ENCODE measurements around the gene ZMPSTE24. TPM values are rescaled to one million over a fixed set of nuclear protein-coding genes. Genes with fewer than 3 reads are reported as not detected.
A peak's percentile ranks its signal among the peaks of the same experiment; 100 is the strongest.
"Not testable (repeated sequence)": the region's sequence is repeated elsewhere in the genome, so short reads cannot be mapped to it uniquely, and the experiment has no call there.

Gene ZMPSTE24
- total RNA-seq = 24.8 TPM
- long read RNA-seq, transcript ZMPSTE24-201 (10 exons, 3,108 nt) = major isoform, 40 of 48 reads
- long read RNA-seq, partial matches to known transcripts = 3 of 48 reads
- long read RNA-seq, other reads (novel, unspliced or antisense) = 5 of 48 reads

DNA sequence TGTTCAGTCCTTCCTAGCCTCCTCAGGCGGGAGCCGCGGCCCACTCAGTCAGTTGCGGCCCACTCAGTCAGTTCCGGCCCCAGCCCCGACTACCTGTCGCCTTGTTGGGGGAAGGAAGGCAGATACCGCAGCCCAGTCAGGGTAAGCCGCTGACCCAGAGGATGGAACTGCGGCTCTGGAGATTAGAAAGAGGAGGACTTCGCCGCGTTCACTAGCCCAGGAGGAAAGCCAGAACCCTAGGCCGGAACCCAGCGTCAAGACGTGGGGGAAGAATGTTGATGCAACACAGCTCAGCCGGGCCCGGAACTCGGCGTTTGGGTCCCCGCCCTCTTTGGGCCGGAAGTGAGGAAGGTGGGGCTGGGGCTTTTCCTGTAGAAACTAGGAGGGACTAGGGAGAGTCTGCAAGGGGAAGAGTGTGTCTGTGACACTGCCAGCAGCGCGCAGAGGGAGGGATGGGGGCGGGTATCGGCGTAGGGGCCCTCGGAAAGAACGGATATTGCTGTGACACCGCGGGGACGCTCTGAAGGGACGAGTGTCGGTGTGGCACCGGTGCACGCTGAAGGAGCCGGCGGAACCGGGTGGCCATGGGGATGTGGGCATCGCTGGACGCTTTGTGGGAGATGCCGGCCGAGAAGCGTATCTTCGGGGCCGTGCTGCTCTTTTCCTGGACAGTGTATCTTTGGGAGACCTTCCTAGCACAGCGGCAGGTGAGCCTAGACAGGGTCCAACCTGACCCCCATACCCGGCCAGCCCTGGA is at the start of gene ZMPSTE24:
ZMPSTE24 (plus strand) TSS at position 549 of the 757 bp plus-strand sequence; CDS start at position 585, 36 bp downstream.
- intact Hi-C loops (cut with DNase I) = loop anchor here (1.0 kb wide), 1 partner anchor 97 kb away; the partner anchor contains the start of gene RLF
- peak; percentile 98 for DNase-seq (ENCODE audit: low spot score)

DNA sequence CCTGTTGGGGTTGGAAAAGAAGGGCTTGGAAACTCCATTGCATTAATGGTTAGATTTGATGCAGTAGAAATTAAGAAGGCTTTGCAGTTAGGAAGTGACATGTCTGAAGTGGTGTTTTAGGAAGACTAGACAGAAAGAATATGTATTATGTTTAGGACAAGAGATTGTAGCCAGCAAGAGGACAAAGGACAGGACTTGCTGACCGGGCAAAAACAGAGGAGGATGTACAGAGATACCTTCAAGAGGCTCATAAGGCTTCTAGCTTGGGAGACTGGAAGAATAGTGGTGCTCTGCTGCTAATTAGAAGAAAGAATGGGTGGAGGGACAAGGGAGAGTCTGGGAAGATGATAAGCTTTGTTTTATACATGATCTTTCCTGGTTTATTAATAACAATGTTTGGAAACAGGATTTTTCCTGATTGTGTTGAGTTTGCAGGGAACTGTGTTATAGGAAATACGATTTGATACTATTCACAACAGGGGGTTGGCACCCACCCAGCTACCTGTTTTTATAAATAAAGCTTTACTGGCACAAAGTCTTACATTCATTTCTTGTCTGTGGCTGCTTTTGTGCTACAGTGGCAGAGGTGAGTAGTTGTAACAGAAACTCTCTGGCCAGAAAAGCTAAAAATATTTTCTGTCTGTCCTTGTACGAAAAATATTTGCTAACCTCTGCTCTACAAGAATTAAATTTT is 47.4 kb upstream of the ZMPSTE24 start:
- DNase-seq (ENCODE audit: low spot score) = no peak
- intact Hi-C loops (cut with DNase I) = no loop called here

DNA sequence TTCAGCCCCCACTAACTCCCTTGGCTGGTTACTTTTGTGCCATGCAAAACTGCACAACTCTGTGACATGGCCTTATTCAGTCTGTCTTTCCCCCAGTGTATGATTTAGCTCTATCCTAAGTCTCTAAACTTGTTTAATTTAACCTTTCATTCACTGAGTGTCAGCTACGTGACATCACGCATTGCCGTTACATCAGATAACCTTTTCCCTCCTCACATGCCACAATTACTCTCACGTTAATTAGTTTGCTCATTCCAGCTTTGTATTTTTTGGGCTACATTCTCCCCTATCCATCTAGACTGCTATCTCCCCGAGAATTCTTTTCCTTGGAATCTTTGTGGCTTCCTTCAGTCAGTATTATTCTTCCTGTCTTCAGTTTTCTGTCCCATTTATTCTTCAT is 39.7 kb upstream of the ZMPSTE24 start:
- intact Hi-C loops (cut with DNase I) = no loop called here

DNA sequence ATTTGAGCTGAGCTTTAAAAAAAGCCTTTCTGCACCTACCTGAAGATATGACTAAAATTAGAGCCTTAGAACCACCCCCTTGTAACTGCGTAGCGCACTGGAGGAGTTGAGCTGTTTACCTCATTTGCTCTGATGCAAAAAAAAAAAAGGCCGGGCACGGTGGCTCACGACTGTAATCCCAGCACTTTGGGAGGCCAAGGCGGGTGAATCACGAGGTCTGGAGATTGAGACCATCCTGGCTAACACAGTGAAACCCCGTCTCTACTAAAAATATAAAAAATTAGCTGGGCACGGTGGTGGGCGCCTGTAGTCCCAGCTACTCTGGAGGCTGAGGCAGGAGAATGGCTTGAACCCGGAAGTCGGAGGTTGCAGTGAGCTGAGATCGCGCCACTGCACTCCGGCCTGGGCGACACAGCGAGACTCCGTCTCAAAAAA is 36.5 kb upstream of the ZMPSTE24 start:
- intact Hi-C loops (cut with DNase I); DNase-seq (ENCODE audit: low spot score): not testable (repeated sequence)

More for the DNA sequence above, 39.7 kb upstream of the ZMPSTE24 start:
- no peak for DNase-seq (ENCODE audit: low spot score)

DNA sequence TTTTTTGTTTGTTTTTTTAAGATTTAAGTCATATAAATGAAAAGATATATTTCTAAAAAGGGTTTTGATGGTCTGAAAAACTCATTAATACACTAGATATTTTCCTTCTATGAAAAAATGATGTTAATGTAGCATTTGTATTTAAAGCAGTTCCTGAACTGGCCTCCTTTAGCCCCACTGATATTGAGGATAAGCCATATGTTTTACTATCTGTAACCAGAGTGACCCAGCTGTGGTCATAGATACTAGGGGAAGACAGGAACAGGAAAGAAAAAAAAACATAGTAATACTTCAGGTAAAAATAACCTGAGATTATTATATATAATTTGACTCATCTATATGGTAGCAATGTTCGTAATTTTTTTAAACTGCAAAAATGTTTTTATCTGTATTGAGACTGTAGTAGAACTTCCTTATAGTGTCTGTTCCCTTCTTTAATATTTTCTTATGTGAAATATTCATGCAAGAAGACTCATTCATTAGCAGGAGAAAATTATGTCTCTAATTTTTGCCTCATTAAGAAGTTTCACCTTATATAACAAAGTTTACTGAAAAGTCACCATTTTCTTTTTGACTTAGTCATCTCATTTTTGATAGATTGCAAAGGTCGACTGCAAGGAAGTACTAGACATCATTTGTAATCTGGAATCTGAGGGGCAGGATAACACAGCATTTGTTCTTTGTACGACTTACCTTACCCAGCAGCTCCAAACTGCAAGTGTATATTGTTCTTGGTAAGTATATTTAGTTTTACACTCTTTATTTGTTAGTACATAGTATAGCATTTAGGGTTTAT is 35.9 kb upstream of the ZMPSTE24 start:
- intact Hi-C loops (cut with DNase I) = no loop called here
- no peak for DNase-seq (ENCODE audit: low spot score)

DNA sequence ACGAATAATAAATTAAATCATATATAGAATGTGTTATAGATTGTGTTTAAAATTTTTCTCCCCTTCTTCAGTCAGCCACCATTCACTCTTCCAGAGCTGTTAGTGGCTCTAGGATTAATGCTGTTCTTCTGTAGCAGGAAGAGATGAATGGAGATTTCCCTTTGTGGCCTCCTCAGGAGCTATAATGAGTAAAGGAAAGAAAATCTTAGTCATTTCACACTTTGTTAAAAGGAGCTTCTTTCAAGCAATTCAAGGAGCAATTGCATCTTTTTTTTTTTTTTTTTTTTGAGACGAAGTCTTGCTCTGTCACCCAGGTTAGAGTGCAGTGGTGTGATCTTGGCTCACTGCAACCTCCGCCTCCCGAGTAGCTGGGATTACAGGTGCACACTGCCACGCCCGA is 34.0 kb upstream of the ZMPSTE24 start:
- intact Hi-C loops (cut with DNase I) = no loop called here
- no peak for DNase-seq (ENCODE audit: low spot score)

DNA sequence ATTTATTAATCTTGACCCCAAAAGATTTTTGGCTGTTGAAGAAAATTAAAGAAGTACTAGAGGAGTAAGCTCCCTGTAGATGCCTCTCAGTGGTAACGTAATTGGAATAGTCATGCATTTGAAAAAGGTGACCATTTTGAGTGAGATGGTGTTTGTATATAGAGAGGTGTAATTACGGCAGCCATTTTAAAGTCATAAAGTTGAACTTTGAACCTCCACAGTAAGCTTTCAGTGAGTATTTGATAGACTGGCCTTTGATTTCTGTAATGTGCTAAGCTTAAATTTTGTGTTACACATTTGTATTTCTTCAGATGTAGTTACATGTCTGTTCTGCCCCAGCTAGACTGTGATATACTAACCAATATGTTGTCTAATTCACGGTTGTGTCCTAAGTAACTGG is 31.8 kb upstream of the ZMPSTE24 start:
- no peak for DNase-seq (ENCODE audit: low spot score)
- intact Hi-C loops (cut with DNase I) = no loop called here

DNA sequence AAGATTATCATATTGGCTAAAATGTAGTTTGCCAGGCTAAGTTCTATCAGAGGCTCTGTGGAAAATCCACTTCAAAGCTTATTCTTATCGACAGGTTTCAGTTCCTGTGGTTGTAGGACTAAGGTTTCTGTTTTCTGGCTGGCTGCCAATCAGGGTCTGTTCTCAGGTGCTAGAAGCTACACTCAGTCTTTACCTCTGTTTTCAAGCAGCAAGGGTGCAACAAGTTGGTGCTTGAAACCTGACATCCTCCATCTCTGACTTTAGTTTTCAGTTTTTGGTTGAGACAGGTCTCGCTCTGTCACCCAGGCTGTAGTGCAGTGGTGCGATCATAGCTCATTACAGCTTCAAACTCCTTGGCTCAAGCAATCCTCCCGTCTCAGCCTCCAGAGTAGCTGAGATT is 25.6 kb upstream of the ZMPSTE24 start:
- intact Hi-C loops (cut with DNase I) = no loop called here
- DNase-seq (ENCODE audit: low spot score) = no peak

DNA sequence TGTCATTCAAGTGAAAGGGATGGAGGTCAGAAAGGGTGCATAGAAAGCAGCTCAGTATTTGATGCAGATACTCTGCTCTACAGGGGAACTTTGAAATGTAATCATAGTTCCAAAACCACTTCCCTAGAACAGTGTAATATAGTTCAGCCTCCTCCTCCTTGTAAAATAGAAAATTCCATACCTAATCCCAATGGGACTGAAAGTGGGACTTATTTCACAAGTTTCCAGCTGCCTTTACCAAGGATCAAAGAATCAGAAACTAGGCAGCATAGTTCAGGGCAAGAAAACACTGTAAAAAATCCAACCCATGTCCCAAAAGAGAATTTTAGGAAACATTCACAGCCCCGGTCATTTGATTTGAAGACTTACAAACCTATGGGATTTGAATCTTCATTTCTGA is 18.4 kb upstream of the ZMPSTE24 start:
- no peak for DNase-seq (ENCODE audit: low spot score)
- intact Hi-C loops (cut with DNase I) = no loop called here

DNA sequence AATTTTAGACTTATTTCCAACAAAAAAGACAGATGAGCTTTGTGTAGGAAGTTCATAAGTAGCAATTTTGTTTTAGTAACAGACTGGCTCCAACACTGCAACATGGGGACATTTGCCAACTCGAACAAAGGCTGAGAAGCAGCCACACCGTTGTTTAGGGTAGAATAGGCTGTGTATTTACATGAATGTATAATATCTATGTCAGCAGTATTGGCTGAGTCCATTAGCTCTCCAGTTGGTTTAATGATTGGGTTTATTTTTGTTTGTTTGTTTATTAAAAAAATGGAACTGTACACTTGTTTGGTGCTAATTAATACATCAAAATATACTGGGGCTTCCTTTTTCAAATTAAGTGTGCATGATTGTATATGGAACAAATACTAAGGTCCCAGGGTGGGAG is 17.6 kb upstream of the ZMPSTE24 start:
- no peak for DNase-seq (ENCODE audit: low spot score)

DNA sequence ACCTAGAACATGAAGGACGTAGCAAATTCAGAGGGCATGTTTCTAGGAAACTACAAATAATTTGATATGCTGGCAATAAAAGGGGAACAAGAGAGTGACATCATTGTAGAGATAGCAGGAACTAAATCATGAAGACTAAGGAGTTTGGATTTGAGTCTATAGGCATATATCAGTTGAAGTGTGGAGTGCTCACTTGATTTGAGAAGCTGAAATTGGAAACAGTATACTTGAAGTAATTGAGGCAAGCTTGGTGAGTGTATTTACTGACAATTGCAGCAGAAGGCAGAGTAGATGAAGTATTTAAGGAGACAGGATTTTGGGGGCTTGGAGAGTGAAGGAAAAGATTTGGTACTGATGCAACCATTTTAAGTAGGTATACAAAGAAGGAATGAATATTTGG is 16.7 kb upstream of the ZMPSTE24 start:
- intact Hi-C loops (cut with DNase I) = no loop called here
- DNase-seq (ENCODE audit: low spot score) = no peak

More for the DNA sequence above, 17.6 kb upstream of the ZMPSTE24 start:
- intact Hi-C loops (cut with DNase I) = no loop called here

DNA sequence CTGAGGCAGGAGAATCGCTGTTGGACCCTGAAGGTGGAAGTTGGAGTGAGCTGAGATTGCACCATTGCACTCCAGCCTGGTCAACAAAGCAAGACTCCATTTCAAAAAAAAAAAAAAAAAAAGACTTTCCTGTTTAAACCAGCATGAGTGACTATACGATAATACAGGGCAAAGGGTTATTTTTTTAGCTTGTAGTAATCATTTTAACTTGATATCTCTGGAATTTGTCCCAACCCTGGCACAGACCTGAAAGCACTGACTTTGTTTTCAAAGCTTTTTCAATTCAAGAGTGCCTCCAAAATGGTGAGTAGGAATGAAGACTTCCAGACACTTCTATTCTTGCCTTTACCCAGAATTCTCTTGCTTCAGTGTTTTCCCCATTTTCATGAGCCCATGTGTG is 14.7 kb upstream of the ZMPSTE24 start:
- intact Hi-C loops (cut with DNase I) = no loop called here
- DNase-seq (ENCODE audit: low spot score) = no peak

DNA sequence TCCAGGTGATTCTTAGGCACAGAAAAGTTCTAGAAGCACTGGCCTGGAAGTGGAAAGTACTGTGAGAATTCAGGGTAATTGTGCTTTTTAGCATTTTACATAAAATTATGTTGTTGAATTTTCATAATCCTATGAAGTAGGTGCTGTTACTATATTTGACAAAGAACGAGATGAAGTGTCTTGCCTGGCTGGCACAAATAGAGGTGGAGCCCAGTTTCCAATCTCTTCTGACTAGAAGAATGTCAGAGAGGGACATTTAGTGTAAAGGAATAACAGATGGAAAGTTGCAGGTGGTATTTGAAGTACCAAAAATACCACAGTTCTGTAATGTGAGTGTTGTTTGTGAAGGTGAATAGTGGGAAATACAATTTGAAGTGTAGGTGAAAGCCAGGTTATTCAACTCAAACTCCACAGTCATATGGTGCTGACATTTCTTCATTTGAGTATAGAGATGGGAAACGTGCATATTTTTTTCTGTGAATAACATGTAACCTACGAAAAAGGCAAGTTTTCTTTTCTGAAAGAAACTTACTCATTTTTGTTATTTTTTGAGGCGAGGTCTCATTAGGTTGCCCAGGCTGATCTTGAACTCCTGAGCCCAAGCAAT is 13.8 kb upstream of the ZMPSTE24 start:
- no peak for DNase-seq (ENCODE audit: low spot score)
- intact Hi-C loops (cut with DNase I) = no loop called here

DNA sequence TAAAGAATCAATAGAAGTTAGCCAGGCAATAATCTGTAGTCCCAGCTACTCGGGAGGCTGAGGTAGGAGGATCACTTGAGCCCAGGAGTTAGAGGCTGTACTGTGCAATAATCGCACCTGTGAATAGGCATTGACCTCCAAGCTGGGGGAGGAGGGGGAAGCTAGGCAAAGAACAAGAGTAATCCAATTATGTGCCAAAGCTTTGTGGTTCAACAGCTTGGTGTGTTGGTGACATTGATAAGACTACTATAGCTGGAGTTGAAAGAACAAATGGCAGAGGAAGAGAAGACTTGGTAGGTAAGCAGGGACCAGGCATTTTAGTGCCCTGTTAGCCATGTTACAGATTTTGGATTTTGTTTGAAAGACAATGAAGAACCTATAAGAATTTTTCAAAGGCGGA is 12.3 kb upstream of the ZMPSTE24 start:
- DNase-seq (ENCODE audit: low spot score) = no peak
- intact Hi-C loops (cut with DNase I) = no loop called here

DNA sequence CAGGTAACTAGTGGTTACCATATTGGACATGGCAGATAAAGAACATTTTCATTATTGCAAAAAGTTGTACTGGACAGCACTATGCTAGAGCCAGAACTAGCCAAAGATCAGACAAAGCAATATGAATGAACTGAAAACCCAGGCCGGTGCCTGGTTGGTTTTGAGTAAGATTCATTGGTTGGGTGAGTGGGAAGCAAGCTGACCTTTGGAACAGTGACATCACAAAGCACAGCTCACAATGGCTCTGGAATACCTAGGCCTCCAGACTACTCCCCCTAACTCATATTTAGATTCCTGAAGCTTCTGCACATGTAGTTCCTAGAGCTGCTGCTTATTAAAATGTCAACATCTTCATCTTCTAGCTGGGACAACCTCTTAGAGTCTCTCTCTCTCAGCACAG is 10.4 kb upstream of the ZMPSTE24 start, which contains the start of gene TMCO2:
TMCO2 (plus strand) TSS at position 283 of the 400 bp plus-strand sequence; CDS start at position 340, 57 bp downstream.
- intact Hi-C loops (cut with DNase I) = no loop called here
- DNase-seq (ENCODE audit: low spot score) = no peak

DNA sequence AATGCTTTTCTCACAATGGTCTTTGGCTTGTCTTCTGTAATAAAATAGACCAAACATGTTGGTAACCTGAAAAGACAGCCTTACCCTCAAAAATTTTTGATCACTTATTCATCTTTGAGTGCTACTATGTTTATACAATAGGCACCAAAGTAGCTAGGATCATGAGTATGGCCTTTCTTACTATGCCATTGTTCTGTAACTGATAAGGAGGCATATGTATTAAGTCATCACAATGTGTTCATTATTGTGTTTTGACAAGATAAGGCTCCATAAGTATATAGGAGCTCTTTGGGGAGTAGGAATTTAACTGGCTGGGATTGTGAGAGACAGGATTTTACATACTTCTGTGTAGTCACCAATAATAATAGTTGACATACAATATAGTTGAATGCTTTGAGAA is 9.6 kb upstream of the ZMPSTE24 start:
- intact Hi-C loops (cut with DNase I) = no loop called here

DNA sequence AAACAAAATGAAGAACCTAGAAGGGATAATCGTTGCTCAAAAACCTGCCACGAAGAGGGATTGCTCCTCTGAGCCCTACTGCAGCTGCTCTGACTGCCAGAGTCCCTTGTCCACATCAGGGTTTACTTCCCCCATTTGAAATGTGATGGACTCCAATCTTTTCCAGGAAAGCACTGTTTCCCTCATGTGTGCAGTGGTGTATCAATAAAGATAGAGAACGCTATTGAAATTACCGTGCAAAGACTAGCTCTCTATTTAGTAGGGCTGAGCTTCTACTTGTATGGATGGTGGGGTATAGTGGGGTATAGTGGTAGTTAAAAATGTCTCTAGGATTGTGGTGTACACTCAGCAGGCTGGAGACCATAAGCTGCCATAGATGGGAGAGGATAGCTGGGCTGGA is 6.6 kb upstream of the ZMPSTE24 start:
- DNase-seq (ENCODE audit: low spot score) = no peak
- intact Hi-C loops (cut with DNase I) = no loop called here

More for the DNA sequence above, 9.6 kb upstream of the ZMPSTE24 start:
- DNase-seq (ENCODE audit: low spot score) = no peak

DNA sequence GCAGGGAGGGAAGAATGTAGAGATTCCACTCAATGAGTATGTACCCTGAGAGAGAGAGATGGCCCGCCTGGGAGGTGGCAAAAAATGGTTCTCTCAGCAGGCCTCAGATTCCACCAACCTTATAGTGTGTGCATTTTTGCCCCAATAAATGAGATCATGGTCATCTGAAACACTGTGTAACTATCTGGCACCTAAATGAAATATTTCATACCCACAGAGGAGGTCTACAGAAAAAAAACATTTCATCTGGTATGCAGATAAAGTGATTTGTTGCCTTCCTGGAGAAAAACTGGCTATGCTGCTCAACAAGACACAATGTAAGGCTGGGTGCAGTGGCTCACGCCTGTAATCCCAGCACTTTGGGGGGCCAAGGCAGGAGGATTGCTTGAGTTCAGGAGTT is 5.4 kb upstream of the ZMPSTE24 start:
- DNase-seq (ENCODE audit: low spot score) = no peak

DNA sequence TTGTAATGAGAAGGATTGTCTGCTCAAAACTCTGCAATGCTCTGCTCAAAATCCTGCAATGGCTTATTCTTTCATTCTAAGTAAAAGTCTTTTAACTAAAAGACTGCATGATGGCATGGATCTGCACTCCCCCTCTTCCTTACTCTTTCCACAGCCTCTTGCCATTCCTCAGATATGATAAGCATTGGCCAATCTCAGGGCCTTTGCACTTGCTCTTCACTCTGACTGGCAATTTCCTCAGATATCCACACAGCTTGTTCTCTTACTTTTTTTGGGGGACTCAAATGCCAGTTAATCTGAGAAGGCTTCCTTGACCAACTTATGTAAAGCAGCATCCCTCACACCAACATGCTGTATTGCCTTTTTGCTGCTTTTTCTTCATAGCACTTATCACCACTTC is 2.8 kb upstream of the ZMPSTE24 start:
- DNase-seq (ENCODE audit: low spot score) = no peak
- intact Hi-C loops (cut with DNase I) = no loop called here

More for the DNA sequence above, 5.4 kb upstream of the ZMPSTE24 start:
- intact Hi-C loops (cut with DNase I) = no loop called here
